HUDEP-2 (cell line): ENCODE results near the gene EHD4.
A peak's percentile ranks its signal among the peaks of the same experiment; 100 is the strongest.

Source experiments
- DNase-seq, 76 experiments: peaks; one replicate each; lab custom pipeline; 2025; ENCODE audit not compliant: unreplicated experiment in 76 of 76; lab: John Stamatoyannopoulos, UW

Gene EHD4

DNA sequence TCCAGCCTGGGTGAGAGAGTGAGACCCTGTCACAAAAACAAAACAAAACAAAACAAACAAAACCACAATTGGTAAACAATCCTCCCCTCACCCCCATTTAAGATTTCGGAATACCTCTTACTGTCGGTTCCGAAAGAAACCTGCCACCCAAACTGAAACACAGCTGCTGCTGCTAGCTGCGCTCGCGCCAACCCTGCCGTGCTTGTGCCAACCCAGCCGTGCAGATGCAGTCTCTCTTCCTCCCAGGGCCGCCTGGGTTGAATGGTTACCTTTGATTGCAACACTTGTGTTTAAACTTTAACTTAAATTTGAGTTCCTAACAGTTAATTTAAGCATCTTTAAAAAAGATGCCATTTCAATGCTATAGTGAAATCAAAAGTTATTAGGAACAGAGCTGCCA lies 50.0 kb downstream of the EHD4 start:
- no peak for DNase-seq

DNA sequence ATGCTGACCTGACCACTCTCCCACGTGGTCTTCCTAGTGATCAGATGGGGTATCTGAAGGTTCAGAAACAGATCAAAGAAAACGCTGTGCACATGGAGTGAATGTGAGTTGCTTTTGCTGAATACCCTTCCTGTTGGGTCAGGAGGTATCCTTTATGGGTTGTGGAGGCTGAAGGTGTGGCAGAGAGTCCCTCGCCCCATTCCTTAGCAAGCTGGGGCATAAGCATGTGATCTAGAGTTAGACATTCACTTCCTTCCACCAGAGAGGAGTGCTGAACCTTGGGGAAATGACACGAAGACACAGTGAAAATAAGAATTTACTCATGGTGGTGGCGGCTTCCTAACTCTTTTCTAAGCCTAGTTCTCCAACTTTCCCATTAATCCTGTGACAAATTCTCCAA lies 50.7 kb downstream of the EHD4 start:
- DNase-seq = no peak

DNA sequence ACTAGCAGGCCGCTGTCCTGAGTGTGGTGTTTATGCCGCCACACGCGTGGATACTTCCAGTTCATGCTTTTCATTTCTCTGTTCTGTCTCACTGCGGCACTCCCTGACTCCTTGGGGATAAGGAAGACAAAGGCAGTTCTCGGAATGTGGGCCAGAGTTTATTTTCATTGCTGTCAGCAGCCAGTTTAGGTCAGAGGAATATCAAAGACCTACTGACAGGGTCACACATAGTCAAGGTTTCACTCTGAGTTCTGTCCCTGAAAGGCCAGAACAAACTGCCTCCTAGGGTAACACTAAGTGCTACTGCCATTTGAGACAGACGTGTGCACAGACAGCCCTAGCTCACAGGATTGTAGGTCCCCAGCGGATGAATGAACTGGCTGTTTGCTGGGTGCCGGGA lies 51.2 kb downstream of the EHD4 start:
- DNase-seq = no peak

DNA sequence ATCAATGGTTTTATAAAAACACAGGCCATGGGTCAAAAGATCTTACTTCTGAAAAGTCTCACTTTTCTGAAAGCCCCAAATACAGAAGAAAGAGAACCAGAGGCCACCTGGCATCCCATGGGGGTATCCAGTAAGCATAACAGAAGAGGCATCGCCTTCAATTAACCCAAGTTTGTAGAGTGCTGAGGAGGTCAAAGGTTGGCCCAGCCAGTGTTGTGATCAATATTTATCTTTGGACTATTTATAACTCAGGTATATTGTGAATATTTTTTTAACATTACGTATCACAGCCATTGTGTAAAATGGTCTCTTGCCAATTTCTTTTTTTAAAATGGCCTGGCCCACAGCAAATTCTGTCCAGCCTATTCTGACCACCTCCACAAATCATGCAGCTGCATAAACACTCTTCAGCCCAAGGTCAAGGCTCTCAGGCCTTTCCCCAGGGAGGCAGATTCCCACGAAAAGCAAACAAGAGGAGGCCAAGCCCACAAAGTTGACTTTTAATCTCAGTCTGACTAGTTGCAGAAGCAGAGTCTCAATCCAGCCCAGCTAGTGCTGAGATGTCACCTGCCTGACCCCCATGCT lies 52.3 kb downstream of the EHD4 start:
- DNase-seq = no peak

DNA sequence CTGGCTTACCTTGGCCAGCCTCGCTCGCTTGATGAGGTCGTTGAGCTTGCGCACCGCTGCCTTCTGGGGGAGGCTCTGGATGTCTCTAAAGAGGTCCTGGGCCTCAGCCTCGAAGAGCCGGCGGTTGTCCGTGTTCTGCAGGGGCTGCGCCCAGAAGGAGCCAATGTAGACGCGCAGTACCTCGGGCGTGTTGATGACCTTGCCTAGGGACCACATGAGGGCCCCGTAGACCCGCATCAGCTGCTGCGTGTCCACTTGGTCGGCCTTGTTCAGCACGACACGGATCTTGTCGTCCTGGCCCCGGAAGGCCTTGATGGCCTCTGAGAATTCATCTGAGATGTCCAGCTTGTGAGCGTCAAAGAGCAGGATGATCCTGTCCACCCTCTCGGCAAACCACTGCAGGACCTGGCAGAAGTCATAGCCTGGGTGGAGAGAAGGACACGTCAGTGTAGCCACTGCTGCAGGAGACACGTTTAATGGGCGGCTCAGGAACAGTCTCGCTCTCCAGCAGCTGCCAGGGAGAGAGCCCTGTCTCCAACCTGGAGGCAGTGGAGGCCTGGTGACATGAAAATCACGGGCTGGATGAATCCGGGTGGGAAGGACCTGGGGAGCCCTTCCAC lies 53.0 kb downstream of the EHD4 start:
- DNase-seq = no peak

DNA sequence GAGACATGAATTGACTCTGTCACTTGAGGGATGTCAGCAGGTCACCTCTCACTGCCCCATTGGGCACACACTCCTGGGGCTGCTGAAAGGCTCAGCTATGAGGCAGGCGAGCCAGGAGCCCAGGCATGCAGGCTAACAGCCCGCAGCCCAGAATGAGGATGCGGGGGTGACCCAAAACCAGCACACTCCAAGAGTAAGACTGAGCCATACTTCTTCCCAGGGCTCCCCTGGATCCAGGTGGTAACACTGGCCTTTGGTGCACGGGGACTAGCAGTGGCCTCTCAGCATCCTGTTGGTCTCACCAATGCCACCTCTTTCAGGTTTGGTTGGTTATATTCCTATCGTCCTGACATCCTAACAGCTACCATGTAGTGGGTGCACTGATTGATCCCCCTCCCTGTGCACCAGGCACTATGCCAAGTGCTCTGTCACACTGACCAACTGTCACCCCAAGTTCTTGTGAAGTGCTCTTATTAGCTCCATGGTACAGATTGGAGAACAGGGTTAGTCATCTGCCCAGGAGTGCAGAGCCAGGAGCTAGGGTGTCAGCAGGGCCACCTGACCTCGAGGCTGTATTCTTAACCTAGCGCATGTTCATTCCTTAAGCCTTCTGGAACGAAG lies 53.7 kb downstream of the EHD4 start:
- DNase-seq = no peak

DNA sequence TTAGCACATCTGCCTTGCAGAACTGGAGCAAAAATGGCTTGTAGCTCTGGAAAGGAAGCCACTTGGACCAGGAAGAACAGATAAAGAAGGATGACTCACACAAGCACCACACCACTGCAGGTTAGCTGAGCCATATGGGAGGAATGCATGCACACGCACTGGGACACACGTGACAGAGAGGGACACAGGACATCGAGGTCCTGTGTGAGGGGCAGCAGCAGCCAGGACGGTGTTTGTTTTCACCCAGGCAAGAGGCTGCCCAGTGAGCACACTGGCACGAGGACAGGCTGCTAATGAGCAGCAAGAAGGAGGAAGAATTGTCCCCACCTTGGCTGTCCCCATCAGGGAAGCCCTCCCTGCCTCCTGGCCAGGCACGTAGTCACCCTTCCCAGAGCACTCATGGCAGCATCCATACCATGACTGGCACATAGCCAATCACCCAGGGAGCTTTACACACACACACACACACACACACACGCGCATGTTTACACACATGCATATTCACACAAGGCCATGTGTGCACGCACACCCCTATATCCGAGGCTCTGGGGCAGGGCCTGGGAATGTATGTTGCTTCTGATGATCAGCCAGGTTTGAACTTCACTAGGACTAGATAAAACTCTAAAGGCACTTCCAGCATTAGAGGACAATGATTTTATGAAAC lies 54.5 kb downstream of the EHD4 start:
- peak in 5 of 76 experiments; percentile 3 to 12 (median 7) for DNase-seq

DNA sequence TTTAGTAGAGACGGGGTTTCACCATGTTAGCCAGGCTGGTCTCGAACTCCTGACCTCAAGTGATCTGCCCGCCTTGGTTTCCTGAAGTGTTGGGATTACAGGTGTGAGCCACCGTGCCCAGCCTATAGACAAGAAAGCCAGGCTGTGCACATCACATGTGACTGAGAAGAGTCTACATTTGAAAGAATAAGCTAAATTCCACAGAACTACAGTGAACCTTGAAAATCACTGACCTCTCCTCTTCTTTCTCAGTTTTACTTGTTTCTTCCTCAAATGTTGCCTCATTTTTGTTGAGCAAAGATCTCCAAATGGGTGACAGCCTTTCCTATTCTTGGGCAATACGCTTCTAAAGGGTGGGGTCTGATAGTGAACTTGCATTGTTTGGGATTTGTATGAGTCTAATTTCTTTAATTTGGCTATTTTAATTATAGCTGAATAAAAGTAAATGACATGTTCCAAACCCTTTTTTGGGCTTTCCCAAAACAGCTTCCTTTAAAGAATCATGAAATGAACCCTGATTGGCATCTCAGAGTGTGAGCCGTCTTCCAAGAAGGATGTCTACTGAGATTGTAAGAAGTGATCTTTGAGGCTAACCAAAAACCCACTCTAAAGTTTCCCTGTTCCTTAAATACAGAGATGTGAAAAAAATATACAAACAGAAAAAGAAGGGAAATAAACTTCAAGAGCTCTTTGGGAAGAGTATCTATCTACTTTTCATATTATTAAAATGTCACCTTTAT lies 56.9 kb downstream of the EHD4 start:
- no peak for DNase-seq

DNA sequence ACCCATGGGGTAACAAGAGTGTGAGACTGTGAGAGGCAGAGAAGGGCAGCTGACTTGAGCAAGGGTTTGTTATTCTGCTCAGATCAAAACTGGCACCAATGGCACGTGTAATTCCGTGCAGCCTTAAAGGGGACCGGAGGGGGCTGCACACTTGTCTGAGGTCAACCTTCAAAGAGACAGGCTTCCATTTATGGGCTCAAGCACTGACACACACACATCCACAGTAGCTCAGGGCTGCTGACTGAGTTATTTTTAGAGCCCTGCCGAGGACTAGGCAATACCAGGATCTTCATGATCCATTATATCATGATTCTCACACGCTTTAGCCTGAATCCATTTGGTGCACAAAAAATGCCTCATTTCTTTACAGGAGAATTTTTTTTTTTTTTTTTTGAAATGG lies 57.9 kb downstream of the EHD4 start:
- no peak for DNase-seq

DNA sequence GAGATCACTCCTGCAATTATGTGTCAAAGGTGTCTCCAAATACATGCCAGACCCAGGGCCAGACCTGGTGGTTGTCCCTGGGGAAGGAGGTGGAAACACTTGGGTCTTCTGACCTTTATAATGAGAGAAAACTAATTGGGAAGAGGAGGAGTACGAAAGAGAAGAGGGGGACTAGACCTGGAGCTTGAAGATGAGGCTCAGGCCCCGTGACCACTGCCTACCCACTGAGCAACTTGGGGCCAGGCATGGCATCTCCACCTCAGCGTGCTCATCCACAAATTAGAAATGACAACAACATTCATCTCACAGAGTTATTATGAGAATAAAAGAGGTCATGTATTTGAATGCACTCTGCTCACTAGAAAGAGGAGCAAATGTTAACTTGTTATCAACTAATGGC lies 59.1 kb downstream of the EHD4 start:
- DNase-seq = no peak

DNA sequence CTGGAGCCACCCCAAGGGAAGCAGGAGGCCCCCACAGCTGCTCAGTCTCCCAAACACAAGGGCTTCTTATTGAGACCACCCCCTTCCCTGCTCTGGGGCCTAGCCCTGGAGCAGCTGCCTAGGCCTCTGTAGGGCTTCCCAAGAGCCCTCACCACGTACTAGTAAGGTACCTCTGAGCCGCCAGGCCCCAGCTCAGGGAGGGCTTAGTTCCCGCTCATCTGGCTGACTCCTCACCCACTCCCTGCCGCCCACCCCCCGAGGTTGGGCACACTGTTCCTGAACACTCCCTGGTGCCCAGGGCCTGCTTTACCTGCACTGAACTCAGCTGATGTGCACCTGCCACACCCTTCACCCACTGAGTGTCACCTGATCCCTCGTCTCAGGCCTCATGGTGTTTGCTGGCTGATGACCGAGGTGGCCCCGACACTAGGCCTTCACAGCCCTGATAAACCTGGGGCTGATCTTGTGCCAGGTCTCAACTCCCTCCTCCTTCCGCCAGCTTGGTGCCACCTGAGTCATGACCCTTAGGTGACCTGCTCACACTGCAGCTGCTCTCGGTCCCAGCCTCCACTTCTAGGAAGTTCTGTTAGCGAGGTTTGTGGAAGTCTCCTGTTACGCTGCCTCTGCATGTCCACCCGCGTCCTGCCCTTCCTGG lies 60.5 kb downstream of the EHD4 start:
- DNase-seq = no peak

DNA sequence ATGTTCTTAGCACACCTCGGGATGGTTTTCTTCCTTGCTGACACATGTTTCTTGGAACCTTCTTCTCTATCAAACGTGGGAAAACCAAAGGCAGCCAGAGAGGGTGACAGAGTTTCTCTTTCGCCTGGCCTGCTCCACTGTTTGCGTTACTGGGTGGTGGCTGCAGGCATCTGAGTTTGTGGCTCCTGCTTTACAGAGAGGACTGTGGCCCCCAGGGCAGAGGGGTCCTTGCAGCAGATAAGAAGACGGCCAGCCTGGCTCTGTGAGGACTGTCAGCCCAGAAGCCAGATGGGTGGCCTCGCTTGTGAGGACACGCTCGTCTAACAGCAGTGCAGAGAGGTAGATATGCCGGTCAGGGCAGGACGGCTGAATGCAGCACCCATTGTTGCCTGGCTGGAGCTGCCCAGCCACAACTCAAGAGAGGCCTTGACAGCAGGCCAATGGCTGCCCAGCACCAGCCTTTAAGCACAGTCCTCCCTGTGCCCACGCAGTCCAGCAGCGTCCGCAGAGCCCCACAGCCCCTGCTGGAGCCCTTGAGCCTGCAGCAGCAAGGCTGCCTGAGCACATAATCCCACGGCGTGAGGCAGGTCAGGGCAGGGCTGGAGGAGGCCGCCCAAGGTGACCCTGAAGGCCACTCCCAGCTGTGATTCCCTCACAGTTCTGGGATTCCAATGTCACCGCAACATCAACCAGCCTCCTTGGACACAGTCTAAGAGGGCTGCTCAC lies 63.5 kb downstream of the EHD4 start:
- DNase-seq = no peak

DNA sequence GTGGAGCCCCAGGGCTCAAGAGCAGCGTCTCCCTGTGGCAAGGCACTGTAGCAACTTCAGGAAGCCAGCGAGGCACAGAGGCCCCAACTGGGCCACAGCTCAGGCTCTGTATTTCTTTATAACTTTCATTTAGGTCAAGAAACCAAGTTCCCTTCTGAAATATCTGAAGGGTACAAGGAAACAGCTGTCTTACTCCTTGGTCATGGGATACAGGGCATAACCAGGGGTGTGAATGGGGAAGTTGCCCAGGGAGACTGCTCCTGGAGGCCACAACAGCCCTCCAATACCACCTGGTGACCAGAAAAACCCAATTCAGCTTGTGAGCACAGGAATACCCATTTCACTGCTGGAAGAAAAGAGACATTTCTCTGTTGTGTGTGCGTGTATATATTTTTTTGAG lies 65.2 kb downstream of the EHD4 start:
- DNase-seq = no peak

DNA sequence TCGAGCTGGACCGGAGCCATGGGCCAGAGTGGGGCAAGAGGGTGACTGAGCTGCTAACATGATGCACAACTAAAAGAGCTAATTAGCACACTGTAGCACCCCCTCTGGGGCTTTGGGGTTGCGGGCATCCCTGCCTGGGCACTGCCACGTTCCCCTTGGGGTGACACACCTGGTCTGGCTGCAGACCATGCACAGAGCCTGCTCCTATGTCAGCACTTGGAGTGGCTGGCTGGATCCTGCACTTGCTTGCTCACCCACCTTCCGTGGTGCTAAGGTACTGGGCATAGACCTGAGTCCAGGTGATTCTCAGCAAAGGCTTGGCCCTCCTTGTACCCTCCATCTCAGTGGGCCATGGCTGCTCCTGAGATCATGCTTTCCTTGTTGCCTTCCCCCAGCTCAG lies 65.7 kb downstream of the EHD4 start:
- DNase-seq = no peak

DNA sequence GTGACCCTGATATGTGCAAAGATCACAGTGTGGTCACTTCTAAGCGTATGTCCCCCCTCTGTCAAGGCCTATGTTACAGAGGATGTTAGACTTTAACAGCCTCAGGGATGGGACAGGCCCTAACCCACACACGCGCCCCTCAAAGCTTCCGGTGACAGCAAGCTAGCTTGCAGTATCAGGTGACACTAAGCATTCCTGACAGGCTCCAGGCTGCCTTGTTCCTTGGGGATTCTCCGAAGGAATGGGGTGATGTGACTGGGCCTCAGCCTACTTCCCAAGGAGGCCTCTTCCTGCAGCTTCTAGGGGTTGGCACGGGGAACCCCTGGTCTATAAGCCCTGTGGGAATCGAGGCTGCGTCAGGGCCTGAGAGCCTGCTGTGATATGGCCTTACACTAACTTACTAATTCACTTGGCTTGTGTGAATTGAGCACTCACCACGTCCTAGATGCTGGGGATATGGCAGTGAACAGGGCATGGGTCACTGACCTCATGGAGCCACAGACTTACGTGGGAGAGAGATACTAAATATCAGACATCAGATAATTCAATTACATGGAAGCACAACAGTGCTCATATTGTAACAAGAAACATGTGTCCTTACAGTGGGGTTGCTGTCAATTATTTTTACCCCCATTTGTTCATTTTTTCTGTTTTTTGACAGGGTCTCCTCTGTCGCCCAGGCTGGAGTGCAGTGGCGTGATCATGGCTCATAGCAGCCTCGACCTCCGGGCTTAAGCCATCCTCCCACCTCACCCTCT lies 67.1 kb downstream of the EHD4 start:
- no peak for DNase-seq

DNA sequence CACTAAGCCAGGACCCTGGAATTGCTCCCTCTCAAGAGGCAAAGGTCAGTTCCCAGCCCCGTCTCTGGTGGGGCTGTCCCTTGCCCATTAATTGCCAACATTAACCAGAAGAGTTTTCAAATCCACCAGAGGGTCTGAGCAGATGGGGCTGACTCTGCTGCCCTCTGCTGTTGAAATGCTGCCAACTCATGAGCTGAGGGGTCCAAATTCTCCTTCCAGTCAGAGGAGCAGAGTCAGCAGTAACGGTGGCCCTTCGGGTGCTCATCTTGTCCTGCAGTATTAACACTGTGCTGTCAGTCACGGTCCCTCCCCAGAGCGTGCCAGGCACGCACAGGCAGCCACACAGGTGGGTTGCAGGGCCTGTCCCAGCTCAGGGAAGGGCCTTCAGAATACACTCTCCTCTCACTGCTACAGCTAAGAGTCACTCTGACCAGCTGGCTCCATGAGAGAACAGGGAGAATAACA lies 67.8 kb downstream of the EHD4 start:
- peak in 56 of 76 experiments; percentile 8 to 71 (median 35) for DNase-seq

DNA sequence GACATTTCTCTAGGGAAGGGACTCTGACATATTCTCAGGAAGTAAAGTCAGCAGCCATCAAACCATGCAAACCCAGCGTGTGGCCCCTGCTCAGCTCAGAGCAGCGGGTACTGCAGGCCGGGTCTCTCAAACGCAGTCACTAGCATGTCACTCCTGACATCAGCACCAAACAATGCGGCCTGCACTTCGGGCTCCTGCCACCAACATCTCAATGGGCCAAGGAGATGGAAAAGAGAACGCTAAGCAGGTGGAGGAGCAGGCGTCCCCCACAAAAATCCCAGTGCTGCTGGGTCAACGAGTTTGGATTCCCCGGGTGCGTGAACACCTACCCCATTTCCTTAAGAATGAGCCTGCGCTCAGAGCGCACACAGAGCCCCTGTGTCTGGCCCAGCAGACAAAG lies 68.6 kb downstream of the EHD4 start:
- DNase-seq = no peak

DNA sequence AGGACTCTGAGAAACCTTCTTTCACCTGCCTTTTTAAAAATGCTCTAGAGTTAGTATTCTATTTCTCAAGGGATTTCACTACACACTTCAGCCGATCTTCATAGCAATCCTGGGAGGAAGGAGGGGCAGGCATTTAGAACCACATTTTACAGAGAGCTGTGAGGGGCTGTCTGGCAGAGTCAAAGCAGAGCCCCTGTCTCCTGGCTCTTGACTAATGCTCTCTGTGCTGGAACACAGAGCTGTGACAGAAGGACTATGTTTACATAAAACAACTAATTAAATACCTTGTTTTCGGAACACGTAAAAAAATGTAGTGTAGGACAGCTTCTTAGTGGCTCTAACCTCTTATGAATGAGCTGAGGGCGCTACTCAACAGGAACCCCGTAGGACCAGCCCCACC lies 70.9 kb downstream of the EHD4 start:
- DNase-seq = no peak
